ENCODE measurements around the gene IFITM1. TPM values are rescaled to one million over a fixed set of nuclear protein-coding genes. Genes with fewer than 3 reads are reported as not detected.
A peak's percentile ranks its signal among the peaks of the same experiment; 100 is the strongest.
"Not testable (repeated sequence)": the region's sequence is repeated elsewhere in the genome, so short reads cannot be mapped to it uniquely, and the experiment has no call there.

The IFITM1 gene
- total RNA-seq, 4 donors from 2014 or later: 47.8 to 103 (median 80.5) TPM

GRCh38 chr11:331358-332060, 17.7 kb downstream of the IFITM1 start:
- Histone ChIP-seq H3K27ac (no peak overlapping the region), H3K27me3 (peaks cover 0 to 4% (median 0%) of the 10 kb centered on the region in 3 donors), H3K36me3 (no peaks in the 10 kb centered on the region), H3K9me3 (no peaks in the 10 kb centered on the region), H3K4me3 (no peak overlapping the region), H3K4me1 (peaks cover 10 to 25% of the 10 kb centered on the region in 2 donors)
- intact Hi-C loops (cut with DNase I; ENCODE audit: low total_unique reads): no loop called here
- ATAC-seq: no peak
- TF ChIP-seq, protein P1, sequence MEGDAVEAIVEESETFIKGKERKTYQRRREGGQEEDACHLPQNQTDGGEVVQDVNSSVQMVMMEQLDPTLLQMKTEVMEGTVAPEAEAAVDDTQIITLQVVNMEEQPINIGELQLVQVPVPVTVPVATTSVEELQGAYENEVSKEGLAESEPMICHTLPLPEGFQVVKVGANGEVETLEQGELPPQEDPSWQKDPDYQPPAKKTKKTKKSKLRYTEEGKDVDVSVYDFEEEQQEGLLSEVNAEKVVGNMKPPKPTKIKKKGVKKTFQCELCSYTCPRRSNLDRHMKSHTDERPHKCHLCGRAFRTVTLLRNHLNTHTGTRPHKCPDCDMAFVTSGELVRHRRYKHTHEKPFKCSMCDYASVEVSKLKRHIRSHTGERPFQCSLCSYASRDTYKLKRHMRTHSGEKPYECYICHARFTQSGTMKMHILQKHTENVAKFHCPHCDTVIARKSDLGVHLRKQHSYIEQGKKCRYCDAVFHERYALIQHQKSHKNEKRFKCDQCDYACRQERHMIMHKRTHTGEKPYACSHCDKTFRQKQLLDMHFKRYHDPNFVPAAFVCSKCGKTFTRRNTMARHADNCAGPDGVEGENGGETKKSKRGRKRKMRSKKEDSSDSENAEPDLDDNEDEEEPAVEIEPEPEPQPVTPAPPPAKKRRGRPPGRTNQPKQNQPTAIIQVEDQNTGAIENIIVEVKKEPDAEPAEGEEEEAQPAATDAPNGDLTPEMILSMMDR (IDR thresholded peaks at IDR 0.05 in 4 of 5, conservative IDR thresholded peaks at IDR 0.05 in 1 of 5): no peak
- no peak for TF ChIP-seq POLR2A (IDR thresholded peaks at IDR 0.05)
- DNase-seq: no peak
- in situ Hi-C loops (cut with MboI; ENCODE audit: low sequenced_read_pairs in 4 of 4): no loop called here

- Histone ChIP-seq H3K27ac (no peak overlapping the region), H3K36me3 (no peaks in the 10 kb centered on the region), H3K9me3 (no peaks in the 10 kb centered on the region), H3K4me1 (peaks cover 8 to 18% of the 10 kb centered on the region in 2 donors), H3K4me3 (no peak overlapping the region), H3K27me3 (peaks cover 0 to 4% (median 0%) of the 10 kb centered on the region in 3 donors)
- no peak for DNase-seq
- intact Hi-C loops (cut with DNase I; ENCODE audit: low total_unique reads): no loop called here
- TF ChIP-seq, protein P1 (IDR thresholded peaks at IDR 0.05 in 4 of 5, conservative IDR thresholded peaks at IDR 0.05 in 1 of 5): no peak
- no peak for TF ChIP-seq POLR2A (IDR thresholded peaks at IDR 0.05)
- no peak for ATAC-seq
- in situ Hi-C loops (cut with MboI; ENCODE audit: low sequenced_read_pairs in 4 of 4): no loop called here
Measured at GRCh38 chr11:332651-333480, 19.0 kb downstream of the IFITM1 start.

- H3K9me3 ChIP-seq; ATAC-seq; DNase-seq; in situ Hi-C loops (cut with MboI; ENCODE audit: low sequenced_read_pairs in 4 of 4); intact Hi-C loops (cut with DNase I; ENCODE audit: low total_unique reads); H3K27me3 ChIP-seq; H3K36me3 ChIP-seq; H3K4me3 ChIP-seq: not testable (repeated sequence)
- Histone ChIP-seq H3K27ac (peak overlapping the region in 2 of 4 donors; percentile 18 to 80), H3K4me1 (peaks cover 8 to 16% of the 10 kb centered on the region in 2 donors)
Measured at GRCh38 chr11:333616-334263, 19.9 kb downstream of the IFITM1 start.

- Histone ChIP-seq H3K36me3 (no peaks in the 10 kb centered on the region), H3K4me1 (peaks cover 8 to 16% of the 10 kb centered on the region in 2 donors), H3K9me3 (no peaks in the 10 kb centered on the region), H3K27me3 (peaks cover 0 to 6% (median 0%) of the 10 kb centered on the region in 3 donors), H3K27ac (peak overlapping the region in 3 of 4 donors; percentile 61 to 80 (median 80)), H3K4me3 (no peak overlapping the region)
- DNase-seq (peak in 1 of 2 donors; percentile 46), ATAC-seq (peak; percentile 28 to 64)
- TF ChIP-seq, protein P1 (IDR thresholded peaks at IDR 0.05 in 4 of 5, conservative IDR thresholded peaks at IDR 0.05 in 1 of 5): no peak
- TF ChIP-seq POLR2A (IDR thresholded peaks at IDR 0.05): no peak
- in situ Hi-C loops (cut with MboI; ENCODE audit: low sequenced_read_pairs in 4 of 4): no loop called here
- intact Hi-C loops (cut with DNase I; ENCODE audit: low total_unique reads): no loop called here
Measured at GRCh38 chr11:334264-334994, 20.6 kb downstream of the IFITM1 start.

Measured in gastrocnemius medialis (tissue), 4 donors.